Astrocyte (in vitro differentiated cells and primary cell): ENCODE data around the gene PPP2R2D. TPM values are rescaled to one million over a fixed set of nuclear protein-coding genes. Genes with fewer than 3 reads are reported as not detected.

ENCODE experiments used
- DNase-seq: peaks from one replicate; pipeline ENCODE4 v3.0.0-alpha.2; 2010; ENCODE audit warnings: low read depth
- FAIRE-seq: peaks from 2 replicates; lab custom pipeline; 2011; peaks lifted over from hg19 to GRCh38; lab: Jason Lieb, UNC
- H2AFZ ChIP-seq: 2 replicates; pipeline ENCODE4 v1.6.0; 2012; ENCODE audit warnings: low read depth, low read length, inconsistent platforms
- H3K27ac ChIP-seq: 2 replicates; pipeline ENCODE4 v1.5.1; 2011; ENCODE audit warnings: low read depth, low read length, inconsistent platforms
- H3K27me3 ChIP-seq: 2 replicates; pipeline ENCODE4 v1.6.0; 2011; ENCODE audit warnings: low read length, inconsistent platforms; ENCODE audit not compliant: insufficient read depth
- H3K36me3 ChIP-seq: 2 replicates; pipeline ENCODE4 v1.5.1; 2011; ENCODE audit warnings: low read length, inconsistent platforms; ENCODE audit not compliant: insufficient read depth
- H3K4me1 ChIP-seq: 2 replicates; pipeline ENCODE4 v1.5.1; 2011; ENCODE audit warnings: low read length, inconsistent platforms; ENCODE audit not compliant: insufficient read depth
- H3K4me2 ChIP-seq: 2 replicates; pipeline ENCODE4 v1.6.0; 2012; ENCODE audit warnings: low read length, inconsistent platforms
- H3K4me3 ChIP-seq: 2 replicates; pipeline ENCODE4 v1.5.1; 2011; ENCODE audit warnings: low read depth, mild to moderate bottlenecking, low read length, inconsistent platforms; ENCODE audit not compliant: insufficient read depth
- H3K79me2 ChIP-seq: 2 replicates; pipeline ENCODE4 v1.6.0; 2012; ENCODE audit warnings: mild to moderate bottlenecking, low read length, inconsistent platforms; ENCODE audit not compliant: insufficient read depth
- H3K9ac ChIP-seq: 2 replicates; pipeline ENCODE4 v1.6.0; 2012; ENCODE audit warnings: mild to moderate bottlenecking, low read length, inconsistent platforms
- H3K9me3 ChIP-seq: 2 replicates; pipeline ENCODE4 v1.5.1; 2012; ENCODE audit warnings: low read depth, mild to moderate bottlenecking, low read length, inconsistent platforms; ENCODE audit not compliant: insufficient read depth
- H4K20me1 ChIP-seq: 2 replicates; pipeline ENCODE4 v1.6.0; 2012; ENCODE audit warnings: low read length, inconsistent platforms; ENCODE audit not compliant: insufficient read depth
- H3K27ac Mint-ChIP-seq: one replicate; pipeline ENCODE4 v1.8.0; 2021; ENCODE audit warnings: mild to moderate bottlenecking, mixed read lengths; ENCODE audit not compliant: unreplicated experiment
- H3K27me3 Mint-ChIP-seq: one replicate; pipeline ENCODE4 v1.8.0; 2021; ENCODE audit warnings: low read depth, mixed read lengths; ENCODE audit not compliant: unreplicated experiment
- H3K36me3 Mint-ChIP-seq: one replicate; pipeline ENCODE4 v1.8.0; 2021; ENCODE audit warnings: low read depth, mixed read lengths; ENCODE audit not compliant: unreplicated experiment
- H3K4me1 Mint-ChIP-seq: one replicate; pipeline ENCODE4 v1.8.0; 2021; ENCODE audit warnings: low read depth, mixed read lengths; ENCODE audit not compliant: unreplicated experiment
- H3K4me3 Mint-ChIP-seq: one replicate; pipeline ENCODE4 v1.8.0; 2021; ENCODE audit warnings: mild to moderate bottlenecking, moderate library complexity, mixed read lengths; ENCODE audit not compliant: unreplicated experiment
- H3K9me3 Mint-ChIP-seq: one replicate; pipeline ENCODE4 v1.8.0; 2021; ENCODE audit warnings: mild to moderate bottlenecking, mixed read lengths; ENCODE audit not compliant: unreplicated experiment
- EZH2 ChIP-seq: IDR thresholded peaks from 2 replicates; pipeline ENCODE4 v1.6.1; 2012; ENCODE audit warnings: mild to moderate bottlenecking, low read length, inconsistent platforms; ENCODE audit not compliant: insufficient read depth
- total RNA-seq: library from RNA; stranded (reverse); gene quantifications from 2 replicates; pipeline ENCODE4 v1.2.1, GENCODE V29; 2021
- TF ChIP-seq, protein P1 (sequence below): IDR thresholded peaks from 2 replicates; pipeline ENCODE4 v1.5.1; 2011; ENCODE audit warnings: low read depth, mild to moderate bottlenecking, inconsistent platforms, low read length, moderate library complexity; ENCODE audit not compliant: insufficient read depth

The PPP2R2D gene
- total RNA-seq, 1 donor from 2014 or later = 32.5 TPM

DNA sequence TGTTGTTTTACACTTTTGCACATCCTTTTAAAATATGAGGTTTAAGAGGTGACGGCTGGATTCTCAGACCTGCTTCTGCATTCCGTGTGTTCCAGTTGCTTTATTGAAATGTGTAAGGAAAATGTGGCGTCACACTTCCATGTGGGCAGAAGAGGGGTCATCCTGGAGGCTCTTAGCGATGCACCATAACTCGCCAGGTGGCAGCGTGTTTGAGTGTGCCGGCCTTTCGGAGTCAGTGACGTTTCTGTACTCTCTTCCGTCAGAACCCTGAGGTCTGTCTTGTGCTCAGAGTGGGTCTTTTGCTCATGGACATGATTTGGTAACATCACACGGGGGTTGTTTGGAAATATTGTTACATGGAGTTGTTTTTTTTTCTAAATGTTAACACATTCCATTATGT, 9.1 kb downstream of the PPP2R2D start:
- H3K79me2 ChIP-seq = peaks cover 97% of the 10 kb centered on the region
- peaks cover 21% of the 10 kb centered on the region for H3K4me1 Mint-ChIP-seq
- no peak for FAIRE-seq
- H4K20me1 ChIP-seq = peaks cover 95% of the 10 kb centered on the region
- no peak overlapping the region for H3K4me2 ChIP-seq
- no peak overlapping the region for H2AFZ ChIP-seq
- H3K36me3 Mint-ChIP-seq = peaks cover 16% of the 10 kb centered on the region
- no peaks in the 10 kb centered on the region for H3K9me3 ChIP-seq
- peaks cover 3% of the 10 kb centered on the region for H3K9me3 Mint-ChIP-seq
- H3K9ac ChIP-seq = no peak overlapping the region
- no peaks in the 10 kb centered on the region for H3K27me3 Mint-ChIP-seq
- H3K4me3 ChIP-seq = no peak overlapping the region
- H3K36me3 ChIP-seq = peaks cover 9% of the 10 kb centered on the region
- H3K27ac Mint-ChIP-seq = no peak overlapping the region
- DNase-seq = no peak
- peaks cover 4% of the 10 kb centered on the region for H3K4me1 ChIP-seq
- no peak overlapping the region for H3K27ac ChIP-seq
- TF ChIP-seq, protein P1, sequence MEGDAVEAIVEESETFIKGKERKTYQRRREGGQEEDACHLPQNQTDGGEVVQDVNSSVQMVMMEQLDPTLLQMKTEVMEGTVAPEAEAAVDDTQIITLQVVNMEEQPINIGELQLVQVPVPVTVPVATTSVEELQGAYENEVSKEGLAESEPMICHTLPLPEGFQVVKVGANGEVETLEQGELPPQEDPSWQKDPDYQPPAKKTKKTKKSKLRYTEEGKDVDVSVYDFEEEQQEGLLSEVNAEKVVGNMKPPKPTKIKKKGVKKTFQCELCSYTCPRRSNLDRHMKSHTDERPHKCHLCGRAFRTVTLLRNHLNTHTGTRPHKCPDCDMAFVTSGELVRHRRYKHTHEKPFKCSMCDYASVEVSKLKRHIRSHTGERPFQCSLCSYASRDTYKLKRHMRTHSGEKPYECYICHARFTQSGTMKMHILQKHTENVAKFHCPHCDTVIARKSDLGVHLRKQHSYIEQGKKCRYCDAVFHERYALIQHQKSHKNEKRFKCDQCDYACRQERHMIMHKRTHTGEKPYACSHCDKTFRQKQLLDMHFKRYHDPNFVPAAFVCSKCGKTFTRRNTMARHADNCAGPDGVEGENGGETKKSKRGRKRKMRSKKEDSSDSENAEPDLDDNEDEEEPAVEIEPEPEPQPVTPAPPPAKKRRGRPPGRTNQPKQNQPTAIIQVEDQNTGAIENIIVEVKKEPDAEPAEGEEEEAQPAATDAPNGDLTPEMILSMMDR = no peak
- TF ChIP-seq EZH2 = no peak
- H3K4me3 Mint-ChIP-seq = no peak overlapping the region
- H3K27me3 ChIP-seq = no peaks in the 10 kb centered on the region

GRCh38 chr10:131910663-131911314, 10.0 kb downstream of the PPP2R2D start:
- Mint-ChIP-seq H3K27ac (no peak overlapping the region), H3K4me1 (peaks cover 17% of the 10 kb centered on the region), H3K27me3 (no peaks in the 10 kb centered on the region), H3K4me3 (no peak overlapping the region), H3K36me3 (peaks cover 16% of the 10 kb centered on the region), H3K9me3 (peaks cover 3% of the 10 kb centered on the region)
- H2AFZ ChIP-seq = no peak overlapping the region
- H3K4me2 ChIP-seq = no peak overlapping the region
- H3K36me3 ChIP-seq = peaks cover 9% of the 10 kb centered on the region
- H3K4me3 ChIP-seq = no peak overlapping the region
- DNase-seq (no peak), FAIRE-seq (no peak)
- no peak overlapping the region for H3K9ac ChIP-seq
- TF ChIP-seq EZH2 = no peak
- TF ChIP-seq, protein P1 = no peak
- peaks cover 4% of the 10 kb centered on the region for H3K4me1 ChIP-seq
- H3K9me3 ChIP-seq = no peaks in the 10 kb centered on the region
- H3K27ac ChIP-seq = no peak overlapping the region
- H4K20me1 ChIP-seq = peaks cover 95% of the 10 kb centered on the region
- H3K27me3 ChIP-seq = no peaks in the 10 kb centered on the region
- peaks cover 97% of the 10 kb centered on the region for H3K79me2 ChIP-seq

GRCh38 chr10:131911451-131911850, 10.6 kb downstream of the PPP2R2D start:
- Histone ChIP-seq H2AFZ (no peak overlapping the region), H3K79me2 (peaks cover 97% of the 10 kb centered on the region), H3K4me1 (peaks cover 4% of the 10 kb centered on the region), H3K36me3 (peaks cover 9% of the 10 kb centered on the region), H3K9ac (no peak overlapping the region), H3K27ac (no peak overlapping the region), H3K9me3 (no peaks in the 10 kb centered on the region), H4K20me1 (peaks cover 95% of the 10 kb centered on the region), H3K4me2 (no peak overlapping the region), H3K27me3 (no peaks in the 10 kb centered on the region), H3K4me3 (no peak overlapping the region)
- TF ChIP-seq, protein P1 = no peak
- no peak for TF ChIP-seq EZH2
- H3K27me3 Mint-ChIP-seq = no peaks in the 10 kb centered on the region
- H3K36me3 Mint-ChIP-seq = peaks cover 16% of the 10 kb centered on the region
- H3K27ac Mint-ChIP-seq = no peak overlapping the region
- peaks cover 3% of the 10 kb centered on the region for H3K9me3 Mint-ChIP-seq
- no peak overlapping the region for H3K4me3 Mint-ChIP-seq
- H3K4me1 Mint-ChIP-seq = peaks cover 17% of the 10 kb centered on the region
- FAIRE-seq = no peak
- no peak for DNase-seq
